Measurements from ENCODE around the gene GRID1.

Gene GRID1

GRCh38 chr10:86048973-86049372 lies 317.6 kb downstream of the GRID1 start:
- WGBS = 91% methylated on average over 1 of the region's 2 CpGs
- peaks cover 3% of the 10 kb centered on the region for H3K9me3 ChIP-seq (ENCODE audit: control insufficient read depth, low read length)

GRCh38 chr10:86048571-86048970 lies 318.0 kb downstream of the GRID1 start:
- DNase-seq = no peak
- H3K23ac ChIP-seq (ENCODE audit: low read length in 2 of 2) = no peak overlapping the region
- no peaks in the 10 kb centered on the region for H3K79me1 ChIP-seq (replicated peaks; ENCODE audit: low read length, poor library complexity, severe bottlenecking)
- H3K36me3 ChIP-seq (ENCODE audit: control insufficient read depth in 1 of 2, insufficient read depth in 2 of 2, low read depth in 1 of 2, low read length in 2 of 2) = no peaks in the 10 kb centered on the region
- H2AK5ac ChIP-seq (ENCODE audit: low read length, severe bottlenecking) = no peak overlapping the region
- H2BK5ac ChIP-seq (ENCODE audit: low read depth, low read length, poor library complexity, severe bottlenecking) = no peak overlapping the region
- H3K18ac ChIP-seq (ENCODE audit: low read depth in 1 of 2, low read length in 2 of 2) = no peak overlapping the region
- H3K4ac ChIP-seq (ENCODE audit: low read depth in 1 of 2, low read length in 2 of 2) = no peak overlapping the region
- no peak overlapping the region for H3K4me2 ChIP-seq (ENCODE audit: low read length, poor library complexity, severe bottlenecking)
- H3K27ac ChIP-seq (ENCODE audit: low read length, poor library complexity, severe bottlenecking) = no peak overlapping the region
- H3K27me3 ChIP-seq (ENCODE audit: control insufficient read depth in 1 of 2, insufficient read depth in 1 of 2, low read length in 2 of 2) = no peaks in the 10 kb centered on the region
- no peak overlapping the region for H2BK15ac ChIP-seq (ENCODE audit: low read depth, poor library complexity, severe bottlenecking)
- H3K4me3 ChIP-seq (ENCODE audit: insufficient read depth in 1 of 2, low read depth in 1 of 2, low read length in 2 of 2) = no peak overlapping the region
- H4K8ac ChIP-seq (ENCODE audit: low read length) = no peak overlapping the region
- H2AFZ ChIP-seq (ENCODE audit: low read depth, low read length) = no peak overlapping the region
- no peak overlapping the region for H4K91ac ChIP-seq (ENCODE audit: low read length)
- H2BK12ac ChIP-seq (ENCODE audit: low read length in 2 of 2) = no peak overlapping the region
- no peak overlapping the region for H3K14ac ChIP-seq (ENCODE audit: low read length in 2 of 2)
- H3K9ac ChIP-seq (ENCODE audit: low read length) = no peak overlapping the region
- no peak overlapping the region for H2BK120ac ChIP-seq (ENCODE audit: low read depth, low read length)
- H3K9me3 ChIP-seq (ENCODE audit: control insufficient read depth, low read length) = peaks cover 3% of the 10 kb centered on the region
- H3K4me1 ChIP-seq (ENCODE audit: control insufficient read depth, insufficient read depth, low read depth, low read length) = no peaks in the 10 kb centered on the region

More at GRCh38 chr10:86048973-86049372, 317.6 kb downstream of the GRID1 start:
- no peak overlapping the region for H3K4ac ChIP-seq (ENCODE audit: low read depth in 1 of 2, low read length in 2 of 2)
- no peak for DNase-seq
- H2AK5ac ChIP-seq (ENCODE audit: low read length, severe bottlenecking) = no peak overlapping the region
- H2BK5ac ChIP-seq (ENCODE audit: low read depth, low read length, poor library complexity, severe bottlenecking) = no peak overlapping the region
- no peak overlapping the region for H3K23ac ChIP-seq (ENCODE audit: low read length in 2 of 2)
- no peak overlapping the region for H3K4me3 ChIP-seq (ENCODE audit: insufficient read depth in 1 of 2, low read depth in 1 of 2, low read length in 2 of 2)
- no peak overlapping the region for H2AFZ ChIP-seq (ENCODE audit: low read depth, low read length)
- no peak overlapping the region for H3K4me2 ChIP-seq (ENCODE audit: low read length, poor library complexity, severe bottlenecking)
- no peaks in the 10 kb centered on the region for H3K27me3 ChIP-seq (ENCODE audit: control insufficient read depth in 1 of 2, insufficient read depth in 1 of 2, low read length in 2 of 2)
- no peaks in the 10 kb centered on the region for H3K4me1 ChIP-seq (ENCODE audit: control insufficient read depth, insufficient read depth, low read depth, low read length)
- H4K91ac ChIP-seq (ENCODE audit: low read length) = no peak overlapping the region
- H4K8ac ChIP-seq (ENCODE audit: low read length) = no peak overlapping the region
- H3K14ac ChIP-seq (ENCODE audit: low read length in 2 of 2) = no peak overlapping the region
- H3K27ac ChIP-seq (ENCODE audit: low read length, poor library complexity, severe bottlenecking) = no peak overlapping the region
- no peaks in the 10 kb centered on the region for H3K79me1 ChIP-seq (replicated peaks; ENCODE audit: low read length, poor library complexity, severe bottlenecking)
- no peaks in the 10 kb centered on the region for H3K36me3 ChIP-seq (ENCODE audit: control insufficient read depth in 1 of 2, insufficient read depth in 2 of 2, low read depth in 1 of 2, low read length in 2 of 2)
- no peak overlapping the region for H2BK120ac ChIP-seq (ENCODE audit: low read depth, low read length)
- H3K9ac ChIP-seq (ENCODE audit: low read length) = no peak overlapping the region
- no peak overlapping the region for H3K18ac ChIP-seq (ENCODE audit: low read depth in 1 of 2, low read length in 2 of 2)
- no peak overlapping the region for H2BK12ac ChIP-seq (ENCODE audit: low read length in 2 of 2)
- H2BK15ac ChIP-seq (ENCODE audit: low read depth, poor library complexity, severe bottlenecking) = no peak overlapping the region

- Histone ChIP-seq H2BK15ac (ENCODE audit: low read depth, poor library complexity, severe bottlenecking) (no peak overlapping the region), H2AFZ (ENCODE audit: low read depth, low read length) (no peak overlapping the region), H3K4me2 (ENCODE audit: low read length, poor library complexity, severe bottlenecking) (no peak overlapping the region), H2BK5ac (ENCODE audit: low read depth, low read length, poor library complexity, severe bottlenecking) (no peak overlapping the region), H3K4me3 (ENCODE audit: insufficient read depth in 1 of 2, low read depth in 1 of 2, low read length in 2 of 2) (no peak overlapping the region), H3K79me1 (replicated peaks; ENCODE audit: low read length, poor library complexity, severe bottlenecking) (no peaks in the 10 kb centered on the region), H2BK120ac (ENCODE audit: low read depth, low read length) (no peak overlapping the region), H3K23ac (ENCODE audit: low read length in 2 of 2) (no peak overlapping the region), H3K36me3 (ENCODE audit: control insufficient read depth in 1 of 2, insufficient read depth in 2 of 2, low read depth in 1 of 2, low read length in 2 of 2) (no peaks in the 10 kb centered on the region), H2AK5ac (ENCODE audit: low read length, severe bottlenecking) (no peak overlapping the region), H3K9me3 (ENCODE audit: control insufficient read depth, low read length) (peaks cover 3% of the 10 kb centered on the region), H3K4me1 (ENCODE audit: control insufficient read depth, insufficient read depth, low read depth, low read length) (no peaks in the 10 kb centered on the region), H4K91ac (ENCODE audit: low read length) (no peak overlapping the region), H3K4ac (ENCODE audit: low read depth in 1 of 2, low read length in 2 of 2) (no peak overlapping the region), H3K14ac (ENCODE audit: low read length in 2 of 2) (no peak overlapping the region), H3K27me3 (ENCODE audit: control insufficient read depth in 1 of 2, insufficient read depth in 1 of 2, low read length in 2 of 2) (no peaks in the 10 kb centered on the region), H4K8ac (ENCODE audit: low read length) (no peak overlapping the region), H3K18ac (ENCODE audit: low read depth in 1 of 2, low read length in 2 of 2) (no peak overlapping the region), H3K9ac (ENCODE audit: low read length) (no peak overlapping the region), H2BK12ac (ENCODE audit: low read length in 2 of 2) (no peak overlapping the region), H3K27ac (ENCODE audit: low read length, poor library complexity, severe bottlenecking) (no peak overlapping the region)
- DNase-seq = no peak
- WGBS = 68% methylated on average over 5 of the region's 7 CpGs
Observed at GRCh38 chr10:86047588-86047987, 319.0 kb downstream of the GRID1 start.

- H3K9ac ChIP-seq (ENCODE audit: low read length) = no peak overlapping the region
- H2BK120ac ChIP-seq (ENCODE audit: low read depth, low read length) = no peak overlapping the region
- H3K79me1 ChIP-seq (replicated peaks; ENCODE audit: low read length, poor library complexity, severe bottlenecking) = no peaks in the 10 kb centered on the region
- no peak overlapping the region for H3K18ac ChIP-seq (ENCODE audit: low read depth in 1 of 2, low read length in 2 of 2)
- no peak overlapping the region for H2BK12ac ChIP-seq (ENCODE audit: low read length in 2 of 2)
- no peak overlapping the region for H2BK15ac ChIP-seq (ENCODE audit: low read depth, poor library complexity, severe bottlenecking)
- H2AFZ ChIP-seq (ENCODE audit: low read depth, low read length) = no peak overlapping the region
- no peak overlapping the region for H3K4me3 ChIP-seq (ENCODE audit: insufficient read depth in 1 of 2, low read depth in 1 of 2, low read length in 2 of 2)
- no peak overlapping the region for H3K14ac ChIP-seq (ENCODE audit: low read length in 2 of 2)
- H2AK5ac ChIP-seq (ENCODE audit: low read length, severe bottlenecking) = no peak overlapping the region
- H4K8ac ChIP-seq (ENCODE audit: low read length) = no peak overlapping the region
- no peak overlapping the region for H4K91ac ChIP-seq (ENCODE audit: low read length)
- H3K4me1 ChIP-seq (ENCODE audit: control insufficient read depth, insufficient read depth, low read depth, low read length) = no peaks in the 10 kb centered on the region
- no peaks in the 10 kb centered on the region for H3K27me3 ChIP-seq (ENCODE audit: control insufficient read depth in 1 of 2, insufficient read depth in 1 of 2, low read length in 2 of 2)
- 32% methylated on average over 2 of the region's 2 CpGs for WGBS
- H2BK5ac ChIP-seq (ENCODE audit: low read depth, low read length, poor library complexity, severe bottlenecking) = no peak overlapping the region
- H3K9me3 ChIP-seq (ENCODE audit: control insufficient read depth, low read length) = peaks cover 3% of the 10 kb centered on the region
- no peaks in the 10 kb centered on the region for H3K36me3 ChIP-seq (ENCODE audit: control insufficient read depth in 1 of 2, insufficient read depth in 2 of 2, low read depth in 1 of 2, low read length in 2 of 2)
- H3K4ac ChIP-seq (ENCODE audit: low read depth in 1 of 2, low read length in 2 of 2) = no peak overlapping the region
- H3K4me2 ChIP-seq (ENCODE audit: low read length, poor library complexity, severe bottlenecking) = no peak overlapping the region
- no peak overlapping the region for H3K27ac ChIP-seq (ENCODE audit: low read length, poor library complexity, severe bottlenecking)
- no peak for DNase-seq
- no peak overlapping the region for H3K23ac ChIP-seq (ENCODE audit: low read length in 2 of 2)
Observed at GRCh38 chr10:86046845-86047460, 319.6 kb downstream of the GRID1 start.

All from mesenchymal stem cell (in vitro differentiated cells and primary cell).